ENCODE measurements around the gene GNB3.

- no peak for TF ChIP-seq CTCF (IDR thresholded peaks at IDR 0.05)
- TF ChIP-seq SREBF2 (IDR thresholded peaks at IDR 0.05), result no peak
- TF ChIP-seq POLR2AphosphoS2 (conservative IDR thresholded peaks at IDR 0.05; ENCODE audit: low read length), result no peak
- TF ChIP-seq RARB (CRISPR knock-in tag; IDR thresholded peaks at IDR 0.05), result no peak
- TF ChIP-seq MAZ (IDR thresholded peaks at IDR 0.05; ENCODE audit: borderline replicate concordance, low read depth, low read length), result no peak
- no peak for TF ChIP-seq PHF8 (IDR thresholded peaks at IDR 0.05; ENCODE audit: borderline replicate concordance, low read depth)
- no peak for TF ChIP-seq POLR2A (IDR thresholded peaks at IDR 0.05; ENCODE audit: low read length)
These were observed 13.3 kb downstream of the GNB3 start for GRCh38 chr12:6854036-6854435.
